K562 (cell line): ENCODE results near the gene TXNRD2. TPM values are rescaled to one million over a fixed set of nuclear protein-coding genes. Genes with fewer than 3 reads are reported as not detected.

Experiments
- ATAC-seq: fragments of 200-7000 bp; cut with Tn5 transposase; 3 replicates; pipeline ENCODE4 v1.9.1; 2020; ENCODE audit warnings: moderate library complexity
- BruUV-seq: library from RNA; stranded (reverse); fragments of 400-500 nt; replicated peaks from 2 replicates; lab custom pipeline; 2021; lab: Mats Ljungman, UMichigan
- CTCF ChIA-PET: fragments of 300-600 bp; formaldehyde crosslinking; extraction: SDS; loops from one replicate; lab custom pipeline; 2021; ENCODE audit warnings: low intra/inter-chr PET ratio; lab: Yijun Ruan, JAX
- POLR2A ChIA-PET: fragments of 300-600, 350-650 bp; sonication (Branson Sonifier 250); formaldehyde crosslinking; extraction: SDS; loops from one replicate; lab custom pipeline; 2021; ENCODE audit warnings: antibody characterized with exemption, inconsistent platforms; lab: Yijun Ruan, JAX
- DNase-seq, 4 experiments: peaks; one replicate each; pipeline versions ENCODE4 v3.0.0 to v3.0.0-alpha.2; 2011 to 2018; ENCODE audit warnings: low spot score in 3 of 4, mixed read lengths in 3 of 4; ENCODE audit errors: extremely low read depth in 1 of 4
- FAIRE-seq: peaks from 2 replicates; lab custom pipeline; 2011; peaks lifted over from hg19 to GRCh38; lab: Jason Lieb, UNC
- H2AFZ ChIP-seq: 2 replicates; pipeline ENCODE4 v1.6.0; 2011; ENCODE audit warnings: low read depth, low read length, control low read depth, inconsistent platforms
- H3K27ac ChIP-seq: fragments of 200-600 bp; 3 replicates; pipeline ENCODE4 v1.8.0; 2011; ENCODE audit warnings: low read depth, mild to moderate bottlenecking, control low read depth, inconsistent platforms, low read length, moderate library complexity, mixed read lengths; ENCODE audit errors: extremely low read depth
- H3K27me3 ChIP-seq, 2 experiments: fragments of 300-600 bp in 1 of 2; 2 replicates in 1 of 2; 3 replicates in 1 of 2; pipeline versions ENCODE4 v1.6.0 to v1.8.0; 2011; ENCODE audit warnings: inconsistent platforms in 2 of 2, low read length in 2 of 2, mild to moderate bottlenecking in 1 of 2, mixed read lengths in 1 of 2, moderate library complexity in 1 of 2; ENCODE audit not compliant: control insufficient read depth in 2 of 2, insufficient read depth in 2 of 2
- H3K36me3 ChIP-seq: fragments of 300-600 bp; 3 replicates; pipeline ENCODE4 v1.8.0; 2011; ENCODE audit warnings: mild to moderate bottlenecking, low read length, inconsistent platforms; ENCODE audit not compliant: control insufficient read depth, insufficient read depth
- H3K4me1 ChIP-seq, 2 experiments: fragments of 200-600 bp in 1 of 2; replicated peaks in 1 of 2; 2 replicates in 1 of 2; 3 replicates in 1 of 2; pipeline versions ENCODE4 v1.5.1 to v1.8.0; 2011; ENCODE audit warnings: inconsistent platforms in 2 of 2, low read length in 2 of 2, mild to moderate bottlenecking in 1 of 2, mixed read lengths in 1 of 2, moderate library complexity in 1 of 2; ENCODE audit not compliant: control insufficient read depth in 2 of 2, insufficient read depth in 2 of 2
- H3K4me2 ChIP-seq: 2 replicates; pipeline ENCODE4 v1.6.1; 2011; ENCODE audit warnings: low read length, control low read depth, inconsistent platforms, mixed read lengths; ENCODE audit not compliant: insufficient read depth
- H3K4me3 ChIP-seq: fragments of 200-600 bp; sonication (generic), shearing (Covaris generic); 2 replicates; pipeline ENCODE4 v1.5.1; 2016; ENCODE audit warnings: control low read depth, inconsistent platforms
- H3K79me2 ChIP-seq: fragments of 200-600 bp; 3 replicates; pipeline ENCODE4 v1.8.0; 2011; ENCODE audit warnings: low read length, inconsistent platforms; ENCODE audit not compliant: control insufficient read depth, insufficient read depth
- H3K9ac ChIP-seq, 2 experiments: 2 replicates each; pipeline versions ENCODE4 v1.6.0 to v1.6.1; 2011; ENCODE audit warnings: low read depth in 2 of 2, low read length in 2 of 2, control low read depth in 1 of 2, inconsistent platforms in 1 of 2, mild to moderate bottlenecking in 1 of 2, mixed read lengths in 1 of 2; ENCODE audit not compliant: insufficient read depth in 1 of 2
- H3K9me1 ChIP-seq: one replicate; pipeline ENCODE4 v1.6.0; 2011; ENCODE audit warnings: inconsistent platforms, mild to moderate bottlenecking, low read length, moderate library complexity; ENCODE audit not compliant: control insufficient read depth, insufficient read depth
- H3K9me3 ChIP-seq: replicated peaks from 2 replicates; pipeline ENCODE4 v1.5.1; 2011; ENCODE audit warnings: low read depth, low read length, inconsistent platforms; ENCODE audit not compliant: control insufficient read depth, insufficient read depth
- H4K20me1 ChIP-seq: replicated peaks from 2 replicates; pipeline ENCODE4 v1.6.1; 2011; ENCODE audit warnings: low read length, inconsistent platforms, mixed read lengths; ENCODE audit not compliant: control insufficient read depth, insufficient read depth
- BCL6 ChIP-seq: fragments of 250-450 bp; sonication (Bioruptor Pico); IDR thresholded peaks from 2 replicates; pipeline ENCODE4 v1.4.0; 2020
- CBX5 ChIP-seq: IDR thresholded peaks from 2 replicates; pipeline ENCODE4 v1.6.1; 2014; ENCODE audit warnings: low read depth, borderline replicate concordance
- CC2D1A ChIP-seq: fragments of 450-650 bp; IDR thresholded peaks from 2 replicates; pipeline ENCODE4 v1.6.1; 2017; ENCODE audit warnings: mild to moderate bottlenecking
- E2F6 ChIP-seq, 2 experiments: IDR thresholded peaks; 2 replicates each; pipeline ENCODE4 v1.6.1; 2011; ENCODE audit warnings: borderline replicate concordance in 1 of 2, control low read depth in 1 of 2, low read depth in 1 of 2, low read length in 1 of 2, mild to moderate bottlenecking in 1 of 2, mixed read lengths in 1 of 2, moderate library complexity in 1 of 2; ENCODE audit not compliant: insufficient read depth in 1 of 2, insufficient read length in 1 of 2, poor library complexity in 1 of 2, severe bottlenecking in 1 of 2; ENCODE audit errors: extremely low read depth in 1 of 2
- MAX ChIP-seq: sonication (generic); formaldehyde crosslinking; IDR thresholded peaks from 2 replicates; pipeline ENCODE4 v1.9.0; 2022; ENCODE audit warnings: mild to moderate bottlenecking, missing genetic modification reagents
- MEF2D ChIP-seq: conservative IDR thresholded peaks from 2 replicates; pipeline ENCODE4 v1.6.1; 2016; ENCODE audit warnings: low read depth, missing genetic modification characterization, missing compliant biosample characterization
- MLX ChIP-seq, 2 experiments: fragments of 450-650 bp in 1 of 2; sonication (generic) in 1 of 2; formaldehyde crosslinking; conservative IDR thresholded peaks; 2 replicates each; pipeline versions ENCODE4 v1.4.0 to v1.8.1; 2020 to 2022; ENCODE audit warnings: mild to moderate bottlenecking in 1 of 2, missing genetic modification reagents in 1 of 2
- NR2C1 ChIP-seq, 2 experiments: fragments of 450-650 bp; IDR thresholded peaks; 2 replicates each; pipeline ENCODE4 v1.6.1; 2017; ENCODE audit warnings: mild to moderate bottlenecking in 2 of 2, antibody characterized with exemption in 1 of 2, inconsistent platforms in 1 of 2, missing compliant biosample characterization in 1 of 2, missing genetic modification characterization in 1 of 2
- ZNF316 ChIP-seq: fragments of 450-650 bp; IDR thresholded peaks from 2 replicates; pipeline ENCODE4 v1.6.1; 2016
- WGBS: fragments of 100-300 bp; shearing (Covaris generic); methylation state at CpG from one replicate; pipeline ENCODE4 v1.1.6; 2016; ENCODE audit warnings: low coverage, mixed read lengths; ENCODE audit not compliant: insufficient coverage; ENCODE audit errors: missing lambda C conversion rate; 5-methylcytosine and 5-hydroxymethylcytosine counted together
- in situ Hi-C: fragments of 300-500 bp; cut with MboI; formaldehyde crosslinking; loops from 4 replicates; pipeline ENCODE4 v1.15.0; 2018; ENCODE audit warnings: inconsistent platforms, mixed read lengths
- intact Hi-C: fragments of 100-400 bp; cut with micrococcal nuclease; formaldehyde crosslinking; loops from 2 replicates; pipeline ENCODE4 v1.14.2; 2022
- polyA plus RNA-seq, 8 experiments: library from polyadenylated mRNA; depleted of rRNA in 4 of 8; stranded (reverse) in 5 of 8; unstranded in 3 of 8; fragments of >200 nt; fragmentation: Nextera tagmentation in 2 of 8; fragmentation: Illumina TruSeq in 1 of 8; extraction: Ambion mirVana in 2 of 8; extraction: Trizol in 1 of 8; gene quantifications; 2 replicates each; pipeline versions ENCODE4 v1.2.1 to v1.2.3, GENCODE V29; 2011 to 2014; ENCODE audit warnings: inconsistent platforms in 1 of 8, missing spikeins in 1 of 8
- total RNA-seq, 7 experiments: library from RNA; depleted of rRNA in 6 of 7; stranded (reverse); fragments of >200 nt in 6 of 7; fragmentation: Illumina TruSeq in 2 of 7; extraction: Trizol in 2 of 7; gene quantifications; 2 replicates each; pipeline versions ENCODE4 v1.2.1 to v1.2.3, GENCODE V29; 2011 to 2021; ENCODE audit warnings: low replicate concordance in 1 of 7

The TXNRD2 gene
- total and polyA plus RNA-seq, 9 of the 15 experiments (the other 6 are each of a cell fraction or from before 2014, with no cell fraction given) = 3.3 to 80.2 (median 49.4) TPM

- BruUV-seq = no TSS peak
Observed at GRCh38 chr22:19840059-19840458, 101.6 kb downstream of the TXNRD2 start.

More at GRCh38 chr22:19840059-19840458, 101.6 kb downstream of the TXNRD2 start:
- no peak for FAIRE-seq
- POLR2A ChIA-PET = interaction anchor here (0.5 to 13.6 kb wide), 5 partner anchors 8 to 84 kb away, joined by 4 to 247 read pairs (median 56); partner anchors contain the start of genes GNB1L and RTL10
- no peaks in the 10 kb centered on the region for H3K27me3 ChIP-seq
- in situ Hi-C loops (no loop called here), intact Hi-C loops (no loop called here)
- 67% methylated on average over 4 of the region's 4 CpGs for WGBS
- CTCF ChIA-PET = no interaction called here
- H3K9ac ChIP-seq = peak overlapping the region in 1 of 2 experiments; percentile 8; a peak in 1 of 4 replicates
- H2AFZ ChIP-seq = no peak overlapping the region
- no peak for ATAC-seq
- H3K79me2 ChIP-seq = no peaks in the 10 kb centered on the region
- H3K4me3 ChIP-seq = no peak overlapping the region
- TF ChIP-seq MAX (CRISPR knock-in tag) = no peak
- no peak for TF ChIP-seq BCL6
- TF ChIP-seq CC2D1A = no peak
- TF ChIP-seq MLX (CRISPR knock-in tag; conservative IDR thresholded peaks at IDR 0.05) = no peak; a peak in 1 of 4 replicates
- no peak for TF ChIP-seq MEF2D (tag)
- TF ChIP-seq CBX5 = no peak
- TF ChIP-seq NR2C1 (IDR thresholded peaks at IDR 0.05) = no peak
- TF ChIP-seq NR2C1 (tag; IDR thresholded peaks at IDR 0.05) = no peak
- TF ChIP-seq ZNF316 = peak; percentile 40
- TF ChIP-seq E2F6 (IDR thresholded peaks at IDR 0.05; ENCODE audit: borderline replicate concordance in 1 of 2, extremely low read depth in 1 of 2, insufficient read depth in 1 of 2, insufficient read length in 1 of 2, low read depth in 1 of 2, low read length in 1 of 2, poor library complexity in 1 of 2, severe bottlenecking in 1 of 2) = no peak
- no peak for DNase-seq
- H4K20me1 ChIP-seq = peaks cover 26% of the 10 kb centered on the region
- H3K4me2 ChIP-seq = no peak overlapping the region
- peaks cover 4% of the 10 kb centered on the region for H3K9me1 ChIP-seq
- H3K9me3 ChIP-seq = no peaks in the 10 kb centered on the region
- H3K4me1 ChIP-seq = peaks cover 0 to 26% of the 10 kb centered on the region in 2 experiments; a peak in 2 of 5 replicates
- H3K36me3 ChIP-seq = no peaks in the 10 kb centered on the region
- H3K27ac ChIP-seq = no peak overlapping the region
